Endothelial cell of umbilical vein (primary cell): ENCODE results near the gene CALHM6.

ENCODE experiments used
- CTCF ChIP-seq, 2 donors: IDR thresholded peaks; 1 replicate in 1 of 2; 2 replicates in 1 of 2; pipeline ENCODE4 v1.5.1; 2011; ENCODE audit warnings: low read length in 2 of 2, mild to moderate bottlenecking in 2 of 2, moderate library complexity in 2 of 2, control low read depth in 1 of 2, inconsistent platforms in 1 of 2, low read depth in 1 of 2; ENCODE audit not compliant: insufficient read depth in 1 of 2; ENCODE audit errors: extremely low read depth in 1 of 2
- EZH2 ChIP-seq: IDR thresholded peaks from 2 replicates; pipeline ENCODE4 v1.6.1; 2012; ENCODE audit warnings: borderline replicate concordance, low read depth, mild to moderate bottlenecking, moderate library complexity, low read length, inconsistent platforms; ENCODE audit not compliant: severe bottlenecking
- GATA2 ChIP-seq: IDR thresholded peaks from 2 replicates; pipeline ENCODE4 v1.7.0; 2011; ENCODE audit warnings: low read depth, mild to moderate bottlenecking, moderate library complexity, mixed read lengths, low read length; ENCODE audit not compliant: insufficient read length, insufficient read depth
- JUN ChIP-seq: IDR thresholded peaks from 2 replicates; pipeline ENCODE4 v1.6.1; 2011; ENCODE audit warnings: borderline replicate concordance, low read depth; ENCODE audit not compliant: insufficient read length, insufficient read depth
- MYC ChIP-seq: IDR thresholded peaks from one replicate; pipeline ENCODE4 v1.6.1; 2011; ENCODE audit warnings: mild to moderate bottlenecking, low read depth, low read length
- POLR2A ChIP-seq: IDR thresholded peaks from 2 replicates; pipeline ENCODE4 v1.6.1; 2012; ENCODE audit warnings: low read depth, mild to moderate bottlenecking, control low read depth, low read length
- POLR2AphosphoS5 ChIP-seq: IDR thresholded peaks from 2 replicates; pipeline ENCODE4 v1.6.1; 2012; ENCODE audit warnings: low read depth, mild to moderate bottlenecking, control low read depth, low read length, moderate library complexity; ENCODE audit not compliant: insufficient read depth
- TF ChIP-seq, protein P1 (sequence below): IDR thresholded peaks from 2 replicates; pipeline ENCODE4 v1.6.1; 2011; ENCODE audit not compliant: insufficient read depth, insufficient read length

- TF ChIP-seq CTCF (IDR thresholded peaks at IDR 0.05; ENCODE audit: extremely low read depth in 1 of 2, insufficient read depth in 1 of 2, low read depth in 1 of 2, low read length in 2 of 2) (no peak), POLR2A (no peak), EZH2 (no peak), GATA2 (no peak), POLR2AphosphoS5 (no peak), JUN (no peak), MYC (no peak)
- TF ChIP-seq, protein P1, sequence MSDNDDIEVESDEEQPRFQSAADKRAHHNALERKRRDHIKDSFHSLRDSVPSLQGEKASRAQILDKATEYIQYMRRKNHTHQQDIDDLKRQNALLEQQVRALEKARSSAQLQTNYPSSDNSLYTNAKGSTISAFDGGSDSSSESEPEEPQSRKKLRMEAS = no peak
Observed at GRCh38 chr6:116482780-116483179, 21.6 kb downstream of the CALHM6 start.
